VCaP (cell line): ENCODE data around the gene ZNF227.
"Not testable (repeated sequence)": the region's sequence is repeated elsewhere in the genome, so short reads cannot be mapped to it uniquely, and the experiment has no call there.

Experiments used
- H3K27ac ChIP-seq: fragments of 450-650 bp; 2 replicates; pipeline ENCODE4 v1.5.1; 2017
- TF ChIP-seq, protein P1 (sequence below): fragments of 450-650 bp; conservative IDR thresholded peaks from 2 replicates; pipeline ENCODE4 v1.5.1; 2017; ENCODE audit warnings: mild to moderate bottlenecking, moderate library complexity

Gene ZNF227

DNA sequence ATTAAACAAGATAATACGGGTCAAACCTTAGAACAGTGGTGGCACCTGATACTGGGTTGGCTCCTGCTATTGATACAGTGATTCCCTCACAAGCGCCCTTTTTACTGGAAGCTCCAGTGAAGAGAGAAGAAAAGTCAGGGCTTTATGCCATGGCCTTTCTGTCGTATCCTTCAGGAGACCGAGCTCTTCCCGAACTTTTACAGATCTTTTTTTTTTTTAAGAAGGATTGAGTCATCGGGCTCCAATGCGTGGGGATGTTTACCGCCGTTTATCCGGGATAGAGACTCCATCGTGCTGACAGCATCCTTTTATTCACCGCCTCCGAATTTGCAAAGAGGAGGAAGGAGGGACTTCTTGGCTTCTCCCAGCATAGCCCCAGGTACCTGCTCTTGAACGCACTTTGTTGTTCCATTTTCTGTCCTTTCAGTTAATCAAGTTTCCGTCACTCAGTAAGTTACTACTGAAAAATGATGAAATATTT lies 574 bp downstream of the ZNF227 start:
- H3K27ac ChIP-seq: peak overlapping the region; percentile 82
- TF ChIP-seq, protein P1, sequence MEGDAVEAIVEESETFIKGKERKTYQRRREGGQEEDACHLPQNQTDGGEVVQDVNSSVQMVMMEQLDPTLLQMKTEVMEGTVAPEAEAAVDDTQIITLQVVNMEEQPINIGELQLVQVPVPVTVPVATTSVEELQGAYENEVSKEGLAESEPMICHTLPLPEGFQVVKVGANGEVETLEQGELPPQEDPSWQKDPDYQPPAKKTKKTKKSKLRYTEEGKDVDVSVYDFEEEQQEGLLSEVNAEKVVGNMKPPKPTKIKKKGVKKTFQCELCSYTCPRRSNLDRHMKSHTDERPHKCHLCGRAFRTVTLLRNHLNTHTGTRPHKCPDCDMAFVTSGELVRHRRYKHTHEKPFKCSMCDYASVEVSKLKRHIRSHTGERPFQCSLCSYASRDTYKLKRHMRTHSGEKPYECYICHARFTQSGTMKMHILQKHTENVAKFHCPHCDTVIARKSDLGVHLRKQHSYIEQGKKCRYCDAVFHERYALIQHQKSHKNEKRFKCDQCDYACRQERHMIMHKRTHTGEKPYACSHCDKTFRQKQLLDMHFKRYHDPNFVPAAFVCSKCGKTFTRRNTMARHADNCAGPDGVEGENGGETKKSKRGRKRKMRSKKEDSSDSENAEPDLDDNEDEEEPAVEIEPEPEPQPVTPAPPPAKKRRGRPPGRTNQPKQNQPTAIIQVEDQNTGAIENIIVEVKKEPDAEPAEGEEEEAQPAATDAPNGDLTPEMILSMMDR: no peak

DNA sequence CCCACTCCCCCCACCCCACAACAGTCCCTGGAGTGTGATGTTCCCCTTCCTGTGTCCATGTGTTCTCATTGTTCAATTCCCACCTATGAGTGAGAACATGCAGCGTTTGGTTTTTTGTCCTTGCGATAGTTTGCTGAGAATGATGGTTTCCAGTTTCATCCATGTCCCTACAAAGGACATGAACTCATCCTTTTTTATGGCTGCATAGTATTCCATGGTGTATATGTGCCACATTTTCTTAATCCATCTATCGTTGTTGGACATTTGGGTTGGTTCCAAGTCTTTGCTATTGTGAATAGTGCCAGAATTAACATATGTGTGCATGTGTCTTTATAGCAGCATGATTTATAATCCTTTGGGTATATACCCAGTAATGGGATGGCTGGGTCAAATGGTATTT lies 7.6 kb downstream of the ZNF227 start:
- not testable (repeated sequence) for H3K27ac ChIP-seq

DNA sequence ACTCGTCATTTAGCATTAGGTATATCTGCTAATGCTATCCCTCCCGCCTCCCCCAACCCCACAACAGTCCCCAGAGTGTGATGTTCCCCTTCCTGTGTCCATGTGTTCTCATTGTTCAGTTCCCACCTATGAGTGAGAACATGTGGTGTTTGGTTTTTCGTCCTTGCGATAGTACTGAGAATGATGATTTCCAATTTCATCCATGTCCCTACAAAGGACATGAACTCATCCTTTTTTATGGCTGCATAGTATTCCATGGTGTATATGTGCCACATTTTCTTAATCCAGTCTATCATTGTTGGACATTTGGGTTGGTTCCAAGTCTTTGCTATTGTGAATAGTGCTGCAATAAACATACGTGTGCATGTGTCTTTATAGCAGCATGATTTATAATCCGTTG lies 8.4 kb downstream of the ZNF227 start:
- not testable (repeated sequence) for H3K27ac ChIP-seq

DNA sequence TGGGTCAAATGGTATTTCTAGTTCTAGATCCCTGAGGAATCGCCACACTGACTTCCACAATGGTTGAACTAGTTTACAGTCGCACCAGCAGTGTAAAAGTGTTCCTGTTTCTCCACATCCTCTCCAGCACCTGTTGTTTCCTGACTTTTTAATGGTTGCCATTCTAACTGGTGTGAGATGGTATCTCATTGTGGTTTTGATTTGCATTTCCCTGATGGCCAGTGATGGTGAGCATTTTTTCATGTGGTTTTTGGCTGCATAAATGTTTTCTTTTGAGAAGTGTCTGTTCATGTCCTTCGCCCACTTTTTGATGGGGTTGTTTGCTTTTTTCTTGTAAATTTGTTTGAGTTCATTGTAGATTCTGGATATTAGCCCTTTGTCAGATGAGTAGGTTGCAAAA lies 9.0 kb downstream of the ZNF227 start:
- H3K27ac ChIP-seq: not testable (repeated sequence)

DNA sequence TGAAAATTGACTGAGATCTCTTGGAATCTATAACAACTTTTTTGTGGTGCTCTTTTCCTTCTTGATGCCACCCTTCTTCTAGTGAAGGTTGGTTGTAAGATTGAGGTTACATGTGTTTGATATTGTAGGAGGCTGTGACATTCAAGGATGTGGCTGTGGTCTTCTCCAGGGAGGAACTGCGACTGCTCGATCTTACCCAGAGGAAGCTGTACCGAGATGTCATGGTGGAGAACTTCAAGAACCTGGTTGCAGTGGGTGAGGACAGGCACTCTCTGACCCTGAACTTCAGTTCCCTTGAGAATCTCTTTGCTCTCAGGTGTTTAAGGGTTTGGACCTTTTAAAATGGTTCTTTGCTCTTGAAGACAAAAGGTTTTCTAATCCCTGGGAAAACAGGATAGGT lies 16.0 kb downstream of the ZNF227 start:
- no peak overlapping the region for H3K27ac ChIP-seq
- TF ChIP-seq, protein P1: no peak

DNA sequence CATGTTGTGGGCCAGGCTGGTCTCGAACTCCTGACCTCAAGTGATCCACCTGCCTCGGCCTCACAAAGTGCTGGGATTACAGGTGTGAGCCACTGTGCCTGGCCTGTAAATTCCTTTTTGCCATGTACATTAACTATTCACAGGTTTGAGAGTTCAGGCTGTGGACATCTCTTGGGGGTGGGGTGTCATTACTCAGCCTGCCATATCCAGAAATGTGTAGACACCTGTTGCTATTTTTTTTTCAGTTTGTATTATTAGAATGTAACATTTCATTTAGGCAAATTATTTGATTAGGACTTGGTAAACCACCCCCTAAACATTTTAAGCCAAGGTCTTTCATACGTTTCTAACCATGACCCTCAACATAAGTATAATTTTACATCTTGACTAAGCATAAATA lies 20.5 kb downstream of the ZNF227 start:
- H3K27ac ChIP-seq: no peak overlapping the region
- TF ChIP-seq, protein P1: no peak

DNA sequence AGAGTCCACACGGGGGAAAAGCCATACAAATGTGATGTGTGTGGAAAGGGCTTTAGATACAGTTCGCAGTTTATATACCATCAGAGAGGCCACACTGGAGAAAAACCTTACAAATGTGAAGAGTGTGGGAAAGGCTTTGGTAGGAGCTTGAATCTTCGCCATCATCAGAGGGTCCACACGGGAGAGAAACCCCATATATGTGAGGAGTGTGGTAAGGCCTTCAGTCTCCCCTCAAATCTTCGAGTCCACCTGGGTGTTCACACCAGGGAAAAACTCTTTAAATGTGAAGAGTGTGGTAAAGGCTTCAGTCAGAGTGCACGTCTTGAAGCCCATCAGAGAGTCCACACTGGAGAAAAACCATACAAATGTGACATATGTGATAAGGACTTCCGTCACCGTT lies 24.1 kb downstream of the ZNF227 start:
- no peak overlapping the region for H3K27ac ChIP-seq
- TF ChIP-seq, protein P1: no peak

DNA sequence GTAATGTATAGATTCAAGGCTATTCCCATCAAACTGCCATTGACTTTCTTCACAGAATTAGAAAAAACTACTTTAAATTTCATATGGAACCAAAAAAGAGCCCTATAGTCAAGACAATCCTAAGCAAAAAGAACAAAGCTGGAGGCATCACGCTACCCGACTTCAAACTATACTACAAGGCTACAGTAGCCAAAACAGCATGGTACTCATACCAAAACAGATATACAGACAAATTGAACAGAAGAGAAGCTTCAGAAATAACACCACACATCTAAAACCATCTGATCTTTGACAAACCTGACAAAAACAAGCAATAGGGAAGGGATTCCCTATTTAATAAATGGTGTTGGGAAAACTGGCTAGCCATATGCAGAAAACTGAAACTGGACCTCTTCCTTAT lies 40.0 kb downstream of the ZNF227 start:
- H3K27ac ChIP-seq: not testable (repeated sequence)

DNA sequence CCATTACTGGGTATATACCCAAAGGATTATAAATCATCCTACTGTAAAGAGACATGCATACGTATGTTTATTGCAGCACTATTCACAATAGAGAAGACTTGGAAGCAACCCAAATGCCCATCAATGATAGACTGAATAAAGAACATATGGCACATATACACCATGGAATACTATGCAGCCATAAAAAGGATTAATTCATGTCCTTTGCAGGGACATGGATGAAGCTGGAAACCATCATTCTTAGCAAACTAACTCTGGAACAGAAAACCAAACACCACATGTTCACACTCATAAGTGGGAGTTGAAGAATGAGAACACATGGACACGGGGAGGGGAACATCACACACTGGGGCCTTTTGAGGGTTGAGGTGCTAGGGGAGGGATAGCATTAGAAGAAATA lies 41.1 kb downstream of the ZNF227 start:
- H3K27ac ChIP-seq: not testable (repeated sequence)

DNA sequence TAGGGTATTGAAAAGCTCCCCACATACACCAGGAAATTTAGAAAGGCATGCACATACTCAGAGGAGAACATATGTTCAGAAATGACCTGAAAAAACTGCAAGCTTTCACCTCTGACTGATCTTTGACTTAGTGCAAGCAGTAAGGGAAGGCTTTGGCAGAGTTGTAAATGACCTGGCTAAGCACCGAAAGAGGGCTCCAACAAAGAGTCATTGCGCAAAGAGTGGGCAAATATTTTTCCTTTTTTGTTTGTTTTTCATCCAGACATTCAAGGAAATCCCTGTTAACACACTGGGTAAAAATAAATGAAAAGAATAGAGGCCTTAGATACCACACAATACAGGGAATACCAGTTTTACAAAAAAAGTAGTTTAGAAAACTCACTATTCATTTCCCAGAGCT lies 42.2 kb downstream of the ZNF227 start:
- TF ChIP-seq, protein P1: no peak
- H3K27ac ChIP-seq: peak overlapping the region; percentile 45
